Measurements from ENCODE around the gene BAAT.

BAAT gene

DNA sequence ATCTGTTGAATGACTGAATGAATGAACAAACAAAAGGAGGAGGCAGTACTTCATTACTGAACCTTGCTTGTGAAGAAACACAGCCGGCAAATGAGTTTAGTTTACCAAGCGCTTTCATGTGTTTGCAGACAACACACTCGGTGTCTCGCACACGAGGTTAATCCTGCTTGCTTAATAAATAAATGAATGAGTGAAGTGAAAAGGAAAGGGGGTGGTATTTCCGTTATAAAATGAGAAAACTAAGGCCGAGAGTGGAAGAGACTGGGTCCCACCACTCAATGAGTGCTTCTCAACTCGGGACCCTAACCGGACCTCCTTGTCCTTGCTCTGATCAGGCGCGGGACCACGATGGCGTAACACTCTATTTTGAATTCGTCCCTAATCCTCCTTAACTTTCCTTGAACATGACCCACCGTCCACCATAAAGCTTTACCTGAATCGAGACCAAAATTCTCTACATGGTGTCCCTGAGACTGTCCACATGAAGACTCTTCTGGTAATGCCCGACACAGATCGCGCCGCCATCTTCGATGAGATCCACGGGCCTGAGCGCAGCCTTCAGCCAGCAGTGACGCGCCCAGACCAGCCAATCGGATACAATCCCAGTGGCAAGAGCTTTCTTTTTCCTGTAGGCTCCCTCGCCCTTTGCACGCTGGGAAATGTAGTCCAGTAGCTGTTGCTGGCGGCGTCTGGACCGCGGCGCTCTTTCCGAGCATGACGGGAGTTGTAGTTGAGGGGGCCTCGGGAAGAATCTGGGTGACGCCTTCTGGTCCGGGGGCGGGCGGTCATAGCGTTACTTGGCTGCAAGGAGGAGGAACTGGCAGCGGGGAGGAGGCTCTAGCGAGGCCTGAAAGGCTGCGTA, 13.5 kb upstream of the BAAT start, which contains the start of the genes MRPL50 and ZNF189:
TSS of gene MRPL50 (minus strand) at position 551 of the 862 bp plus-strand sequence. CDS start at position 525, 26 bp downstream.
TSS of gene ZNF189 (plus strand) at position 784 of the 862 bp plus-strand sequence. CDS start 306 bp downstream, outside the sequence.
- DNase-seq (ENCODE audit: low read depth): peak; percentile 96

GRCh38 chr9:101397746-101398067, 12.9 kb upstream of the BAAT start:
- no peak for DNase-seq (ENCODE audit: low read depth)

- no peak for DNase-seq (ENCODE audit: low read depth)
Measured at GRCh38 chr9:101394687-101395086, 9.9 kb upstream of the BAAT start.

- no peak for DNase-seq (ENCODE audit: low read depth)
Measured at GRCh38 chr9:101393135-101393534, 8.3 kb upstream of the BAAT start.

DNA sequence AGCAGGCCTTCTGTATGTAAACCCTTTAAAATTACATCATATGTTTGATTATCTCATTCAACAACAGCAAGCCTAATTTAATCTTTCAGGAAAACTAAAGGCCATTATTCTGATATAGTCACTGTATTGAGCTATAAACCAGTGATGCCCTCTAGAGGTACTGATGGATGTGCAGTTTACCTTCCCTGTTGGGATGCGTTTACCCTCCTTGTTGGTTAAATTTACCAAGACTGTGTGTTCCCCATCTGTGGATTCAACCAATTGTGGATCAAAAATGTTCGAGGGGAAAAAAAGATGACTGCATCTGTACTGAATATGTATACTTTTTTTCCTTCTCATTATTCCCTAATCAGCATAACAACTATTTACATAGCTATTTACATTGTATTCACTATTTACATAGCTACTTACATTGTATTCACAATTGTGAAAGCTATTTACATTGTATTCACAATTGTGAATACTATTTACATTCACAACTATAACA, 3.7 kb upstream of the BAAT start:
- no peak for DNase-seq (ENCODE audit: low read depth)

DNA sequence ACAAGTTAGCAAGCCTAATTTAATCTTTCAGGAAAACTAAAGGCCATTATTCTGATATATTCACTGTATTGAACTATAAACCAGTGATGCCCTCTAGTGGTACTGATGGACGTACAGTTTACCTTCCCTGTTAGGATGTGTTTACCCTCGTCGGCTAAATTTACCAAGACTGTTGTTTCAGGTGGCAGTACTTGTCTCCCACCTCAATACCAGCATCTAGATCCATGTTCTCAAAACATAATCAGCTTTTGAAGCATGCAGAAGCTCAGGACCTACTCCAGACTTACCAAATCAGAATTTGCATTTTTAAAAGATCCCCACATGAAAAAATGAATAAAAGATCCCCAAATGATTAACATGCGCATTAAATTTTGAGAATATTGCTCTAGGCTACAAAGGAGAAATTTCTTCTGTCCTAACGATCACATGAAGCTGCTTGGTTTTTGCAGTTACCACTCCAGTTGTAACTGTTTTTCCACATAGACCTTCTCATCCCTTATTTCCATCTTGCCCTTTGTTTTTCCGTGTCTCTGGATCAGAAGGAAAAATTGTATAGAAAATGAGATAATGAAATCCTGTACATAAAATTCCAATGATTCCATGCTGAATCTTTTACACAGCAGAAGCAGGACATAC, 3.2 kb upstream of the BAAT start:
- DNase-seq (ENCODE audit: low read depth): no peak

DNA sequence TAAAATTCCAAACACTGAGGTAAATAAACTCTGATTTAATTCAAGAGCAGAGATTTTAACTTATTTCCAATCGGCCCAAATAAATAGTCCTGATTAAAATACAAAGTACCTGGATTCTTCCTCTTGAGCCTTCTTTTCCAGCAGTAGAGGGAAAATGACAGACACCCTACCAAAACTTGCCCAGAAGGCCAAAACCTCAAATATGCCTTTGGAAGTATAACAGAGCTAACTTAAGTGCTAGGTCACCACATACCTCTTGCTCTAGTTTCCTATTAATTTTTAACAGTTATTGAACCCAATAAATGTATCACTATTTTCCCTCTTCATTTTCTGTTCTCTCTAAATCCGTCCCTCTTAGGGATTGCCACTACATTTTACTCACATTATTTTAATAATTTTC, 1.4 kb downstream of the BAAT start:
- no peak for DNase-seq (ENCODE audit: low read depth)

GRCh38 chr9:101381833-101382342, 2.9 kb downstream of the BAAT start:
- no peak for DNase-seq (ENCODE audit: low read depth)

DNA sequence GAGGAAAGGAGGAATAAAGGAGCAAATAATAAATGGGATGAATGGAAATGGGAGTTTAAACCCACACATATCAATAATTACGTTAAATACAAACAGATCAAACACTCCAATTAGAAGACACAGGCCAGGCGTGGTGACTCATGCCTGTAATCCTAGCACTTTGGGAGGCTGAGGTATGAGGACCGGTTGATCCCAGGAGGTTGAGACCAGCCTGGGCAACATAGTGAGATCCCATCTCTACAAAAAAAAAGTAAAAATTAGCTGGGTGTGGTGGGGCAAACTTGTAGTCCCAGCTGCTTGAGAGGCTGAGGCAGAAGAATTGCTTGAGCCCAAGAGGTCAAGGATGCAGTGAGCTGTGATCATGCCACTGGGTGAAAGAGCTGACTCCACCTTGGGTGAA, 3.7 kb downstream of the BAAT start:
- DNase-seq (ENCODE audit: low read depth): no peak

DNA sequence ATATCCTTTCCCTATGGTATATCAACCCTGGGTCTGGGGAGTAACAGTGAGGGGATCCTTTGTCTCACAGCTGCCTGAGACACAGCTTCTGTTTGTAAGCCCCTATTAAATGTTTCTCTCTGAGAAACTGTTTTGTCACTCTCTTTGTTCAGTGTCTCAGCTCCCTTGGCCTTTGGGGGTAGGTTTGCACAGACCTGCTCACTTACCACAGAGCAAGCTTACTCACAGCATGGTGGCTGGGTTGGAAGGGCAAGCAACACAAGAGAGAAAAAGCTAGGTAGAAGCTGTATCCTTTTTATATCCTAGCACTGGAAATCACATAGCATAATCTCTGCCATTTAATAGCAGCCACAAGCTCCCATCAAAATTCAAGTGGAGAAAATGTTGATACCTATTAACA, 4.5 kb downstream of the BAAT start:
- DNase-seq (ENCODE audit: low read depth): no peak

- DNase-seq (ENCODE audit: low read depth): no peak
Measured at GRCh38 chr9:101376111-101376848, 8.5 kb downstream of the BAAT start.

- DNase-seq (ENCODE audit: low read depth): no peak
Measured at GRCh38 chr9:101375546-101375945, 9.3 kb downstream of the BAAT start.

DNA sequence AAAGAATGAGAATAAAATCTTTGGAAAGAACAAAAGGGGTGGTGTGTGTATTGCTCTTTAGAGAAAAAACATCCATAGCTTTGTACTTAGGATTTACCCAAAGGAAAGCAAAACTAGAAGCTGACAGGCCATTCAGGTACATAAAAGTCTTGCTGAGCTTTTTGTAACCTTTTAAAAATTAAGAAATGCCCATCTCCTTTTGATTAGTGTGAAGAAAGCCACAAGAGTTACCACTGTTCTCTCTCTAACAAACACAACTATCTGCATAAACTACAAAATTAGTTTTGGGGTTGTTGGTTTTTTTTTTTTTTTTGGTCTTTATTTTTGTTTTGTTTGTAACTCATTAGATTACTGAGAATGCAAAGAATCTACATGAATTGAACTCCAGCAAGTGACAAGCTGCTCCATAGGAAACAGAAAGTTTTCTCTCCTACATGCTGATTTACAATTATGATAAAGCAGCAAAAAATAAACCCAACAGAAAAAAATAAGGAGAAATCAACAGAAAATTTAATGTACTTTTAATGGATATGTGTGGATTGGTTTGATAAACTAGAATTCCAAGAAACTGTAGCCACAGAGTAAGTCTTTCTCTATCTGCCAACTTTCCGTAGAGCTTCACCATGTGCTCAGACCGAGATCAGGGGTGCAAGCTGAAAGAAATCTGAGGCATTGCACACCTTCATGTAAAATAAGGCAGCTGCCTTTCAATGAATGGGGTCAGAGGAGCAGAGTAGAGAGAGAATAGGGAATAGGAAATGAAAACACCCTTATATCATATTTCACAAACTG, 12.3 kb downstream of the BAAT start:
- DNase-seq (ENCODE audit: low read depth): no peak

- DNase-seq (ENCODE audit: low read depth): no peak
Measured at GRCh38 chr9:101371813-101372212, 13.0 kb downstream of the BAAT start.

DNA sequence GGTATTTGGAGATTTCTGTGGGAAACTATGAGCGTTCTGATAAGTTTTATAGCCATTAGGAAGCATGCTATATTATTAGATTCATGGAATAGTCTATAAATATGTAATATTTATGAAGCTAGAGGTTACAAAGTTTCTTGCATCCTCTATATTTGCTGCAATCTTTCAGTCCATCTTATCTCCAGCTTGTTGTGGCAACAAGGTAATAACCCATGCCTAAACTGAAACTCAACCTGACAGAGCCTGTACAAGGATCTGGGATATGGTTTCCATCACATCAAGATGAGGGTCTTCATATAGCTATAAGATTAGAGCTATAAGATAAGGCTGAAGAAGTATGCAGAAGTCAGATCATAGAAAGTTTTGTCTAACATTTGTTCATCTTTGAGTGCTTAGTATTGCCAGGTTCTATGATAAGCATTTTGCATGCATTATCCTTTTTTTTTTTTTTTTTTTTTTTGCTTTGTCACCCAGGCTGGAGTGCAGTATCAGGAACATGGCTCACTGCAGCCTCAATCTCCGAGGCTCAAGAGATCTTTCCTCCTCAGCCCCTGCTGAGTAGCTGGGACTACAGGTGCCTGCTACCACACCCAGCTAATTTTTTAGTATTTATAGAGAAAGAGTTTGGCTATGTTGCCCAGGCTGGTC, 14.8 kb downstream of the BAAT start:
- DNase-seq (ENCODE audit: low read depth): no peak

- no peak for DNase-seq (ENCODE audit: low read depth)
Measured at GRCh38 chr9:101369286-101369685, 15.5 kb downstream of the BAAT start.

- no peak for DNase-seq (ENCODE audit: low read depth)
Measured at GRCh38 chr9:101367323-101367722, 17.5 kb downstream of the BAAT start.

GRCh38 chr9:101366038-101366756, 18.6 kb downstream of the BAAT start:
- no peak for DNase-seq (ENCODE audit: low read depth)

DNA sequence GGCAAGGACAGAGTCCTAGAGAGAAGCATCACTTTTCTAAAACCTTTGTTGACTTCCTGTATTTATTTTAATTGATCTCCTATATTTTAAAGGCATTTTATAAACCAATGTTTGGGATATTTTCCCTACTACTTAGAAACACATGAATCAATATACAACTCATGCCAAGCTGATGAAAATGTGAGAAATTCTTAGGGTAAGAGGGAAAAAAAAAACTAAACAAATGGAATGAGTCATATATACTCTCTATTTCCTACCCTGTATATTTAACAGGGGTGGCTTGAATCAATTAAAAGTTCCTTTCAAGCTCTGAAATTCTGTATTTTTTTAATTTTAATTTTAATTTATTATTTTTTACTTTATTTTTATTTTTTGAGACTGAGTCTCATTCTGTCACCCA, 19.6 kb downstream of the BAAT start:
- DNase-seq (ENCODE audit: low read depth): no peak

DNA sequence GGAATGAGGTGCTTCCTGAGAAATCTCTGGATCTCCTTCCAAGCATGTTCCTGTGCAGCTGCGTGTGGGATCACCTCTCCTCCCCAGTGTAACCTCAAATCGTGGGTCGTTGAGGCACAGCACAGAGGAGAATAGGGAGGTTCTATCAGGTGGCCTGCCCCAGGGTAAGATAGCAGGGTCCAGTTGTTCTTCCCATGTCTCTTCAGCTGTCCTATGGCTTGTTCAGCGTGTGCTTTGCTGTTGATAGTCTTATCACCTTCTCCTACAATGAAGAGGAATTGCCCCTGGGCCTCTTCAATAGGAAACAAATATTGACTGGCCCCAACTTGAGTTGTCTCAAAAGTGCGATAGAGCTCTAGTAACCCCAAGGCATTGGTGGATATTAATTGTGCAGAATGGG, 22.4 kb downstream of the BAAT start:
- no peak for DNase-seq (ENCODE audit: low read depth)
